GM12891 (cell line): ENCODE measurements around the gene PNPLA7.
"Not testable (repeated sequence)": the region's sequence is repeated elsewhere in the genome, so short reads cannot be mapped to it uniquely, and the experiment has no call there.

ENCODE experiments used
- DNase-seq: peaks from one replicate; pipeline ENCODE4 v3.0.0; 2011; ENCODE audit warnings: low spot score; ENCODE audit not compliant: insufficient read length
- FAIRE-seq: peaks from 2 replicates; lab custom pipeline; 2011; peaks lifted over from hg19 to GRCh38; lab: Jason Lieb, UNC
- PAX5 ChIP-seq: IDR thresholded peaks from 2 replicates; pipeline ENCODE4 v1.6.1; 2011; ENCODE audit warnings: low read length, moderate library complexity, mild to moderate bottlenecking; ENCODE audit not compliant: insufficient read depth, severe bottlenecking
- POLR2A ChIP-seq: IDR thresholded peaks from 2 replicates; pipeline ENCODE4 v1.6.1; 2011; ENCODE audit warnings: low read depth, low read length, control low read depth
- POLR2AphosphoS5 ChIP-seq: IDR thresholded peaks from 2 replicates; pipeline ENCODE4 v1.6.1; 2011; ENCODE audit warnings: low read depth, low read length, control low read depth
- POU2F2 ChIP-seq: IDR thresholded peaks from 2 replicates; pipeline ENCODE4 v1.6.1; 2011; ENCODE audit warnings: low read depth, mild to moderate bottlenecking, control low read depth, low read length, moderate library complexity
- SPI1 ChIP-seq: IDR thresholded peaks from 2 replicates; pipeline ENCODE4 v1.6.1; 2011; ENCODE audit warnings: low read depth, low read length, control low read depth
- TAF1 ChIP-seq: IDR thresholded peaks from 2 replicates; pipeline ENCODE4 v1.6.1; 2011; ENCODE audit warnings: low read depth, low read length, control low read depth

Gene PNPLA7

DNA sequence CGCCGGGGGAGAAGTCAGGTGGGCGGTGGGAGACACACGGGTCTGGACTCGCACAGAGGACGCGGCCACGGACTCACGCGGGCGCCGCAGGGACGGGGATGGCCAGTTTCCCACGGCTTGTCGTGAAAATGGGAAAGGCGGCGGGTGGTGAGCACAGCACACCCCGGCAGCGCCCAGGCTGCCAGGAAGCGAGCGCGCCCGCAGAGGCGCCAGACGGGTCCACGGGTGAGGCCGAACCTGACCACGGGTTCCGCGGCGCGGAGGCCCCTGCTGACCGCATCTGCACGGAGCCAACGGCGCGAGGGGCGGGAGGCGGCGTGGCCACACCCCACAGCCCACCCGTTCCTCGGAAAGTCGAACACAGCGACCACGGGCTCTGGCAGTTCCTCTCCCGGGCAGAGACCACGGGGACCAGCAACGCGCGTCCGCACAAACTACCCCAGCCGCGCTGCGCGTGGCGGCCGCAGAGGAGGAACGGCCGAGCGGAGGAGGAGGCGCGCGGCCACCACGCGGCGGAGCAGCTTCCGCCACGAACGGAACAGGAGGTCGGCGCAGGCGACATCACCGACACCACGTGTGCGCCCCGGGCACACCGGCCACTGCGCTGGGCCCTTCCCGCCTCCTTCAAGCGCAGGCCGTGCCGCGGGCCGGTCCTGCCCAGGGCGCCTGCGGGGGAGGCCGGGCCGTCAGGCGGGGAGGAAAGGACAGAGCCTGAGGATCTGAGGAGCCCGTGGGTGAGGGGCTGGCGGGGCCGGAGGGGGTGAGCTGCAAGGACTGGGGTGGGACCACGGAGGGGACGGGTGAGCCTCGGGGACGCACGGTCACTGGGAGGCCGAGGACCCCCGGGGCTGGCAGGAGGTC lies 132.8 kb downstream of the PNPLA7 start:
- no peak for TF ChIP-seq POLR2AphosphoS5
- no peak for TF ChIP-seq SPI1
- no peak for TF ChIP-seq POU2F2
- TF ChIP-seq POLR2A, result no peak
- no peak for TF ChIP-seq TAF1
- TF ChIP-seq PAX5, result no peak
- DNase-seq, result no peak
- no peak for FAIRE-seq

DNA sequence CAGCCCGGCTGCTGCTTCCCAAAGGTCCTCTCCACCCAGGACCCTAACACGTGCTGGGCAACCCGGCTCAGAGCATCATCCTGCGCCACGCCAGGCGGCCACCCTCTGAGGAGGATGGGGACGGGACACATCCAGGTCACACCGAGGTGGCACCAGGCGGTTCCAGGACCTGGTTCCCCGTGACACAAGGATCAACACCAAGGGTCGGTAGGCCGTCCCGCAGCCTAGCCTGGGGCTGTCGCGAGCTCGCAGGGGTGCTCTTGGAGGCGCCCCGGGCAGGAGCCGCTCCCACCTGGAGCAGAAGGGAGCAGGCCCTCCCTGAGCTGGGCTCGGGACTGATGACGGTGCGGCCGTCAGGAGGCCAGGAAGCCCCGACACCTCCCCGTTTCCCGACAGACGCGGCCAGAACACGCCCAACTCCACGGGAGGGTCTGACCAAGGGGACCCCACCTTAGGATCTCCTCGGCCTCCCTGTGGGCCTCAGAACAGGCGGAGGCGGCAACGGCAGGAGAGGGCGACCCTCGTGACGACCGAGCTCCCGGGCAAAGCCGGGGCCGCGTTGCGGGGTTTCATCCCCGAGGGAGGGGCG lies 133.5 kb downstream of the PNPLA7 start:
- TF ChIP-seq POU2F2 (no peak), TAF1 (no peak), PAX5 (no peak), POLR2A (no peak), SPI1 (no peak), POLR2AphosphoS5 (no peak)
- DNase-seq (no peak), FAIRE-seq (no peak)

DNA sequence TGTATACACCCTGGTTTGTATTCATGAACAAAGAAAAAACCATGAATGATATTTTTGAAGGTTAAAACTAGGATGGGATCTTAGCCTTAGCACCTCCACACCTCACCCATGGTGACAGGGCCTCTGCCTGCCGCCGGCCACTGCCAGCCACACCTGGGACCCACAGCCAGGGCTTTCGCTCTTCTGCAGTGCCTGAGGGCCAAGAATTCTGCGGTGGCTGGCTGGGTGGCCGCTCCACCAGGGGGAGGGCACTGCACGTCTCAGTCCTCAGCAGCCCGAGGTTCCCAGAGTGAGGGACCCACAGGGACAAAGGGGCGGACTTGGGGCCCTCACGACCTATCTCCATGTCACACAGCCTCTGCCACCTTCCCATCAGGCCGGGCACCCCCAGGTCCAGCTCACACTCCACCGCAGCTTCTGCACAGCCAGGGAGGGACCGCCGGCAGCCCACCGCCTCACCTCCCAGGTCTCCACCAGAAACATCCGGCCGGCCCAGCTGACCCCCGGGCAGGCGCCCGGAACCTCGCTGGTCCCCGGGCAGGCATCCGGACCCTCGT lies 134.1 kb downstream of the PNPLA7 start:
- FAIRE-seq (no peak), DNase-seq (no peak)

DNA sequence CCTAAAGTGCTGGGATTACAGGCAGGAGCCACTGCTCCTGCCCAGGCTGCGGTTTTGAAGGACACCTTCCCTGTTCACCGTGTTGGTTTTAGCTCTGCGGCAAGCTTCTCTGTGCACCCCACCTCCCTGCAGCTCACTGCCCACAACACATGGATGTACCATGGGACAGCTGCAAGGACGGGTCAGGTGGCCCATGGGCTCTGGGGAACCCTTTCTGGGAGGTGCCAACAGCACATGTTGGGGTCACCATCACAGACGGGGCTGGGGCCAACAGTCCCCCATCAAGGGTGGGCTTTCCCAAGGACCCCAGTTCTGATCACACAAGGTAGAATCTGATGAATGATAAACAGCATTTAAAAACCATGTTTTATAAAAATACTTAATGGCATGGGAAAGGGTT lies 134.8 kb downstream of the PNPLA7 start:
- DNase-seq (no peak), FAIRE-seq (no peak)
- no peak for TF ChIP-seq SPI1
- no peak for TF ChIP-seq TAF1
- no peak for TF ChIP-seq POU2F2
- TF ChIP-seq POLR2A, result no peak
- no peak for TF ChIP-seq PAX5
- TF ChIP-seq POLR2AphosphoS5, result no peak

More for the DNA sequence above, 134.1 kb downstream of the PNPLA7 start:
- no peak for TF ChIP-seq POU2F2
- no peak for TF ChIP-seq PAX5
- no peak for TF ChIP-seq SPI1
- no peak for TF ChIP-seq TAF1
- no peak for TF ChIP-seq POLR2AphosphoS5
- TF ChIP-seq POLR2A, result no peak

DNA sequence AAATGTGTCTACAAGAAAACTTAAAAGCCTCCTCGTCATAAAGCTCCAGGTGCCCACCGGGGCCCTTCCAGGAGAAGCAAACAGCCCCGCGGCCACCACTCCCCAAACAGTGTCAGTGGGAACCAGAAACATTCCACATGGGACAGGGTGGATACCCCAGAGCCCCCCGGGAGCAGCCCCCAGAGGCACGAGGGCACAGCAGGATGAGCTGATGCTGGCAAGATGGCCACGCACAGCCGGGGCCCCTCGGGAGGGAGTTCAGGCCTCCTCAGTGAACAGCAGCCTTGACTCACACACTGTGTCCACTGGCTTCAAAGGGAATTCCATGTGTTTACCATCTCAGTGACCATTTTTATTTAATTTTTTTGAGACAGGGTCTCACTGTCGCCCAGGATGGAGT lies 137.8 kb downstream of the PNPLA7 start:
- DNase-seq (no peak), FAIRE-seq (no peak)
- TF ChIP-seq POU2F2, result no peak
- TF ChIP-seq POLR2AphosphoS5, result no peak

DNA sequence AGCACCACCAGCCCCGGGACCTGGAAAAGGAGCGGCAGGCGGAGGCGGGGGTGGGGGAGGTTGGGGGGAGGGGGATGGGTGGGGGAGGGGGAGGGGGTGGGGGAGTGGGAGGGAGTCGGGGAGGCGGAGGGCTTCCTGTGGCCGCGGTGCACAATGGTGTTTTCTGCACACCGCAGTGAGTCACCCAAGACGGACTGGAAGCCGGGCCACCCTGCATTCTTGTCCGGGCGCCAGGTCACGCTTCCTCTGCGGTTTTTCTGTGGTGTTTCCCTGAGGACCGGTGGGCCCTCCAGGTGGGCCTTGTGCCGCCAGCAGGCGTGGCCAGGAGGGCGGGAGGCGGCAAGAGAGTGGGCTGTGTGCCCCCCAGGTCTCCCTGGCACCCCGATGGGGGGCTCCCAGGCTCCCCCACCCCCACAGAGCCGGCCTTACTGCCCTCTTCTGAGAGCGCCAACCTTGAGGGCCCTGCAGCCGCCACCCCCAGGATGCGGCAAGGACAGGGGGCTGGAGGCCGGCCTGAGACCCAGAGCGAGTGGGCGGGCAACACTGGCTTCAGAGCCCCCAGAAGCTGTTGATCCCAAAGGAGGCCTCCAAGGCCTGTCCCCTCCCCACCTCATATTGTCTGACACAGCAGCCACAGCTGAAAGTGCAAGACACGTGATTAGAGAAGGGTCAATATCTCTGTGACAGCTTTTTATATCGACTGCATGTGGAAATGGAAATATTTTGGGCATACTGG lies 138.4 kb downstream of the PNPLA7 start:
- FAIRE-seq (peak; percentile 85), DNase-seq (peak; percentile 88)
- no peak for TF ChIP-seq TAF1
- TF ChIP-seq POLR2A, result no peak

DNA sequence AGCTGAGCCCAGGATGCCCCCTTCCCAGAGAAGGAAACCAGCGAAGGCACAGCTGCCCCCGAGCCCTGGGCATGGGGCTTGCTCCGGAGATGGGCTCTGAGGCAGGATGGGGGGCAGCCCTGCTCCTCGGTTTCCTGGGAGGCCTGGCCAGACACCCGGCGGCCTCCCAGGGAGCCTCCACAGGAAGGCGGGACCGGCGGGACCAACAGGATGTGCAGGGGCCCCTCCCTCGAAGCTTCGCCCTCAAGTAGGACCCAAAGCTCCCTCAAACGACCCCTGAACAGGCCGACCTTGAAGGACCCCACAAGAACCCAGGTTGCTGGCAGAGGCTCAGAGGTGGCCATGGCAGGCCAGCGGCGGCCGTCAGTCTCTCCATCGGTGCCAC lies 138.9 kb downstream of the PNPLA7 start:
- DNase-seq (no peak), FAIRE-seq (no peak)
- TF ChIP-seq SPI1 (no peak), POU2F2 (no peak), POLR2A (no peak), TAF1 (no peak), PAX5 (no peak), POLR2AphosphoS5 (no peak)

DNA sequence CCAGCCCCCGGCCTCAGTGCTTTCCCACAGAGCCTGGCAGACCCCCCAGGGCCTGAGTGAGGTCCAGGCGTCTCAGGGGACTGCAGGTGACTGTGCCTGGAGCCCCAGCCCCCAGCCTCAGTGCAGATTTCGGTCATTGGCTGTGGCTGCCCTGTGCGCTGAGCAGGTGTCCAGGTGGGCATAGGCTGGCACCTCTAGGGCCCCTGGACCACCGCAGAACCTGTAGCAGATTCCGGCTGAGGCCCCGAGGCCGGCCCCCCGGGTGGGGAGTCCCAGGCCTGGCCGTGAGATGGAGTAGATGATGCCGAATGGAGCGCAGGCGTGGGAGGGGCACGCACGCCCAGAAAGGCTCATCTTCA lies 139.3 kb downstream of the PNPLA7 start:
- TF ChIP-seq POLR2AphosphoS5, result no peak
- TF ChIP-seq TAF1, result no peak
- no peak for TF ChIP-seq PAX5
- no peak for TF ChIP-seq POLR2A
- no peak for TF ChIP-seq SPI1
- no peak for TF ChIP-seq POU2F2
- no peak for DNase-seq
- FAIRE-seq, result no peak

DNA sequence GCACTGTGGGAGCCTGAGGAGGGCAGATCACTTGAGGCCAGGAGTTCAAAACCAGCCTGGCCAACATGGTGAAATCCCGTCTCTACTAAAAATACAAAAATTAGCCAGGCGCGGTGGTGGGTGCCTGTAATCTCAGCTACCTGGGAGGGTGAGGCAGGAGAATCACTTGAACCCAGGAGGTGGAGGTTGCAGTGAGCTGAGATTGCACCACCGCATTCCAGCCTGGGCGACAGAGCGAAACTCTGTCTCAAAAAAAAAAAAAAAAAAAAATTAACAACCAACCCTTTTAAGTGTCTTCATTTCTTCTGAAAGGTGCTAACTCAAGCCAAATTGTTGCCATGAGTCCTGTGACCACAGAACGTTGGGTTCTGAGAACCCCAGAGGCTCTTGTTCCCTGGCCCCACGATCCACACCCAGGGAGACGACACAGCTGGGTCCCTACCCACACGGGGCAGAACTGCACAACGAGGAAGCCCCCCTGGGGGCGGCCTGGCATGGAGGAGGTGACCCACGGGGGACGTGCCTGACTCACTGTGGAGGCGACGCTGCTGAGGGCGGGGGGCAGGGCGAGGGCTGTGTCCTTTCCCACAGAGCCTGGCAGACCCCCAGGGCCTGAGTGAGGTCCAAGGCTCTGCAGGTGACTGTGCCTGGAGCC lies 139.8 kb downstream of the PNPLA7 start:
- not testable (repeated sequence) for FAIRE-seq

More for the DNA sequence above, 139.8 kb downstream of the PNPLA7 start:
- DNase-seq, result not testable (repeated sequence)
